Prostate gland (tissue), 2 donors: ENCODE measurements around the gene MICAL3. TPM values are rescaled to one million over a fixed set of nuclear protein-coding genes. Genes with fewer than 3 reads are reported as not detected.

Source experiments
- DNase-seq: peaks from one replicate; pipeline ENCODE4 v3.0.0-alpha.2; 2019; ENCODE audit warnings: low spot score
- H3K27ac ChIP-seq, 2 donors: fragments of 200-600 bp; sonication (generic); 2 replicates each; pipeline ENCODE4 v1.5.1; 2017 to 2019
- H3K27me3 ChIP-seq: fragments of 200-600 bp; sonication (generic); replicated peaks from 2 replicates; pipeline ENCODE4 v1.5.1; 2019; ENCODE audit not compliant: insufficient read depth
- H3K36me3 ChIP-seq, 2 donors: fragments of 200-600 bp; sonication (generic); 1 replicate in 1 of 2; 2 replicates in 1 of 2; pipeline versions ENCODE4 v1.5.1 to v1.8.1; 2017 to 2019
- H3K4me1 ChIP-seq: fragments of 200-600 bp; sonication (generic); replicated peaks from 2 replicates; pipeline ENCODE4 v1.5.1; 2019
- H3K4me3 ChIP-seq, 2 donors: fragments of 200-600 bp; sonication (generic); 2 replicates each; pipeline ENCODE4 v1.5.1; 2017 to 2019
- H3K9me3 ChIP-seq: fragments of 200-600 bp; sonication (generic); 2 replicates; pipeline ENCODE4 v1.5.1; 2017
- POLR2A ChIP-seq: fragments of 450-650 bp; IDR thresholded peaks from one replicate; pipeline ENCODE4 v1.6.1; 2016; ENCODE audit warnings: antibody characterized with exemption, mild to moderate bottlenecking
- POLR2AphosphoS5 ChIP-seq: sonication (generic); formaldehyde crosslinking; IDR thresholded peaks from one replicate; pipeline ENCODE4 v1.6.1; 2017; ENCODE audit warnings: antibody characterized with exemption
- WGBS: methylation state at CpG from one replicate; pipeline ENCODE4 v1.1.5; 2018; 5-methylcytosine and 5-hydroxymethylcytosine counted together
- intact Hi-C: fragments of 100-400 bp; cut with DNase I; formaldehyde crosslinking; loops from one replicate; pipeline ENCODE4 v1.14.2; 2022
- total RNA-seq, 2 donors: library from RNA; depleted of rRNA; stranded (reverse); fragments of >200 nt; gene quantifications; one replicate each; pipeline ENCODE4 v1.1.0, GENCODE V29; 2016
- TF ChIP-seq, protein P1 (sequence below), 4 experiments: fragments of 200-600 bp in 2 of 4; fragments of 450-650 bp in 2 of 4; sonication (generic) in 2 of 4; IDR thresholded peaks; 1 replicate in 3 of 4; 2 replicates in 1 of 4; pipeline ENCODE4 v1.5.1; 2016 to 2019; ENCODE audit warnings: antibody characterized with exemption in 4 of 4, mild to moderate bottlenecking in 2 of 4, moderate library complexity in 2 of 4

The MICAL3 gene
- total RNA-seq, 2 donors from 2014 or later: 58.6 to 78.7 TPM

DNA sequence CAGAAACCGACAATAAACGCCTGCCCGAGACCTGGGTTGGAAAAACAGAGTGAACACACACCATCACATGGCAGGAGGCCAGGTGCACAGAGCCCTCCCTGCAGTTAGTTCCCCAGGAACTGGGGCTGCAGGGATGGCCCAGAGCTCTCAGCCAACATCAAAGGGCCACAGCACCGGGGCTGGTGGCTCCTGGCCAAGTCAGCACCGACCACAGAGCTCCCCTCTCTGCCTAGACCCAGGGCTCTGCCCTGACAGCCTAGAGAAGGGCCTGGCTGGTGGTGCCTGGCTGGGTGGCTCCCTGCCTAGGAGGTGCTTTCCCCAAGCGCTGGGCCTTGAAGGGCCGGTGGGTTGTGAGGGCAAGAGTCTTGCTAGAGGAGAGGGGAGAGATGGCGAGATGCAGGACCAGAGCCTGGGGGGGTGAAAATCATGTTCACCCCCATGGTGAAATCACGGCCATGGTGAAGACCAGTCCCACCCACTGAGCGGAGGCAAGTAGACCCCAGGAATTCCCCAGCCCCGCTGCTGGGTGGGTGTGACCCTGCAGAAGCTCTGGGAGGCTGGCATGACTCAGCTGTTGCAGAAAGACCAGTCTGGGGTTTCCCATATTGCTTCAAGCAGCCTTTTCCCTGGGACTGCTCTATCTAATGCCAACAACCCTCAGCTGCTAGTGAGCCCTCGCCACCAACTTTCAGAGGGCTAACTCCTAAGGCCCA, 242.9 kb downstream of the MICAL3 start:
- intact Hi-C loops: loop anchor here (10.0 kb wide), 1 partner anchor 217 kb away; the partner anchor contains the start of gene SLC25A18
- Histone ChIP-seq H3K27ac (no peak overlapping the region), H3K27me3 (no peaks in the 10 kb centered on the region), H3K36me3 (no peaks in the 10 kb centered on the region), H3K4me3 (no peak overlapping the region), H3K9me3 (no peaks in the 10 kb centered on the region), H3K4me1 (no peaks in the 10 kb centered on the region)
- WGBS: 44% methylated on average over 11 of the region's 12 CpGs
- DNase-seq: no peak
- TF ChIP-seq POLR2A (no peak), POLR2AphosphoS5 (no peak)
- TF ChIP-seq, protein P1, sequence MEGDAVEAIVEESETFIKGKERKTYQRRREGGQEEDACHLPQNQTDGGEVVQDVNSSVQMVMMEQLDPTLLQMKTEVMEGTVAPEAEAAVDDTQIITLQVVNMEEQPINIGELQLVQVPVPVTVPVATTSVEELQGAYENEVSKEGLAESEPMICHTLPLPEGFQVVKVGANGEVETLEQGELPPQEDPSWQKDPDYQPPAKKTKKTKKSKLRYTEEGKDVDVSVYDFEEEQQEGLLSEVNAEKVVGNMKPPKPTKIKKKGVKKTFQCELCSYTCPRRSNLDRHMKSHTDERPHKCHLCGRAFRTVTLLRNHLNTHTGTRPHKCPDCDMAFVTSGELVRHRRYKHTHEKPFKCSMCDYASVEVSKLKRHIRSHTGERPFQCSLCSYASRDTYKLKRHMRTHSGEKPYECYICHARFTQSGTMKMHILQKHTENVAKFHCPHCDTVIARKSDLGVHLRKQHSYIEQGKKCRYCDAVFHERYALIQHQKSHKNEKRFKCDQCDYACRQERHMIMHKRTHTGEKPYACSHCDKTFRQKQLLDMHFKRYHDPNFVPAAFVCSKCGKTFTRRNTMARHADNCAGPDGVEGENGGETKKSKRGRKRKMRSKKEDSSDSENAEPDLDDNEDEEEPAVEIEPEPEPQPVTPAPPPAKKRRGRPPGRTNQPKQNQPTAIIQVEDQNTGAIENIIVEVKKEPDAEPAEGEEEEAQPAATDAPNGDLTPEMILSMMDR (IDR thresholded peaks at IDR 0.05): no peak

DNA sequence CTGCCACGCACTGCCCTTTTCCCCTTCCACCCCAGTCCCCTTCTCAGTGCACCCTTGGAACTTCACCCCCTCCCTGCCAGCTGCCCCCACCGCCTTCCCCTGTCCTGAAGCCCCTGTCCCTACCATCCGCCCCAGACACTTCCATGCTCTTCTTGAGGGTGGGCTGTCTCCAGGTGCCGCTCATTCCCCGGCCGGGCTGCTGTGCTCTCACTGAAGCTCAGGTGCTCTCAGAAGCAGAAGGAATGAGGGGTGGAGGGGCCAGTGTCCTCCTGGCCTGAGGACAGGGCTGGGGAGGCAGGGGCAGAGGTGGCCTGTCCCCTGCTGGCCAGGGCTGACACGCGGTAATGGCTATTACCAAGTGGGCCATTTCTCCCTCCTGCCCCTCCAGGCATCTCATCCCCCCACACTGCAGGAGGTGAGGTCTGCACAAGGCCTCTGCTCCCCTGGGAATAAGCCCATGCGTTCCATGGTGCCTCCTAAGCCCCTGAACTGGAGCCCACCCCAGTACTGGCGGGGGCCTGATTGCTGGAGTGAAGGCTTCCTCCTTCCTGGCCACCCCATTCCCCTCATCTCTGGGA, 243.5 kb downstream of the MICAL3 start:
- H3K36me3 ChIP-seq: no peaks in the 10 kb centered on the region
- no peak overlapping the region for H3K27ac ChIP-seq
- DNase-seq: no peak
- no peak for TF ChIP-seq POLR2A
- TF ChIP-seq, protein P1 (IDR thresholded peaks at IDR 0.05): no peak
- no peak for TF ChIP-seq POLR2AphosphoS5
- no peaks in the 10 kb centered on the region for H3K4me1 ChIP-seq
- no peaks in the 10 kb centered on the region for H3K27me3 ChIP-seq
- intact Hi-C loops: loop anchor here (10.0 kb wide), 1 partner anchor 216 kb away; the partner anchor contains the start of gene SLC25A18
- H3K9me3 ChIP-seq: no peaks in the 10 kb centered on the region
- no peak overlapping the region for H3K4me3 ChIP-seq
- WGBS: 79% methylated on average over 10 of the region's 10 CpGs

GRCh38 chr22:17780116-17780740, 244.1 kb downstream of the MICAL3 start:
- intact Hi-C loops: loop anchor here (10.0 kb wide), 1 partner anchor 215 kb away; the partner anchor contains the start of gene SLC25A18
- Histone ChIP-seq H3K36me3 (no peaks in the 10 kb centered on the region), H3K4me3 (no peak overlapping the region), H3K4me1 (no peaks in the 10 kb centered on the region), H3K27ac (no peak overlapping the region), H3K27me3 (no peaks in the 10 kb centered on the region), H3K9me3 (no peaks in the 10 kb centered on the region)
- TF ChIP-seq, protein P1 (IDR thresholded peaks at IDR 0.05): no peak
- TF ChIP-seq POLR2A: no peak
- no peak for TF ChIP-seq POLR2AphosphoS5
- 80% methylated on average over 19 of the region's 19 CpGs for whole genome bisulfite sequencing
- DNase-seq: no peak

GRCh38 chr22:17779286-17780115, 244.9 kb downstream of the MICAL3 start:
- WGBS: 77% methylated on average over 27 of the region's 27 CpGs
- H3K27ac ChIP-seq: no peak overlapping the region
- H3K4me1 ChIP-seq: no peaks in the 10 kb centered on the region
- H3K9me3 ChIP-seq: no peaks in the 10 kb centered on the region
- no peak overlapping the region for H3K4me3 ChIP-seq
- no peak for DNase-seq
- TF ChIP-seq POLR2AphosphoS5 (no peak), POLR2A (no peak)
- TF ChIP-seq, protein P1 (IDR thresholded peaks at IDR 0.05): no peak
- no peaks in the 10 kb centered on the region for H3K36me3 ChIP-seq
- intact Hi-C loops: loop anchor here (10.0 kb wide), 1 partner anchor 215 kb away; the partner anchor contains the start of gene SLC25A18
- H3K27me3 ChIP-seq: no peaks in the 10 kb centered on the region
